SW480 (cell line): ENCODE measurements around the gene LRRC1.

ENCODE experiments used
- DNase-seq: peaks from one replicate; pipeline ENCODE4 v3.0.0-alpha.2; 2016; ENCODE audit warnings: low spot score

The LRRC1 gene

DNA sequence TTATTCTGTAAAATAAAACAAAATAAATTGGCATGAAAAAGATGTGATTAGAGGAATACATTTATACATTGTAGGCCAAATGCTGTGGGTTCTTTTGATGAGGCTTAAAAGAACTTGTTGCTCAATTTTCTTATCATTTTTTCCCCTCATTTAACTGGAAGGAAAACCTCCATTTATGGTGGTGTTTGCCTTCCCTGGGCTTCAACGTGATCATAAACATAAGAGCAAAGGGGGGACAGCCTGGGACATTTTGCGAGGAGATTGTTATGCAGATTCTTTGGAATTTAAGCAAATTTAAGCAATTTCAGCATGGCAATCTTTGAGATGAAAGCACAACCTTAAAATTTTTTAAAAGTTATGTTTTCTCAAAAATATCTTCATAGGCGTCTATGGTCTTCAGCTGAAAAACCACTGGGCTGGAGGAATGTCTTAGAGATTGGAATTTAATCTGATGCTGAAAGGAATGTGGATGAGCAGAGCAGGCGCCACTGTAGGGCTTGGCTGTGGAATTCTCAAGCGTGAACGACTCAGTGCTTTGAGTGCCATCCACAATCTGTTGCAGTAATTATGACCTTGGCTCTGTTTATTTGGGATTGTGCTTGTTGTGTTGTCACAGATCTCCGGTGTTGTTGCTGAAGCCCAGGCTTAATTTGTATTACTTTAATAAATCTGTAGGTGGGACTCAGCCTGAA is 167.0 kb downstream of the LRRC1 start:
- no peak for DNase-seq

DNA sequence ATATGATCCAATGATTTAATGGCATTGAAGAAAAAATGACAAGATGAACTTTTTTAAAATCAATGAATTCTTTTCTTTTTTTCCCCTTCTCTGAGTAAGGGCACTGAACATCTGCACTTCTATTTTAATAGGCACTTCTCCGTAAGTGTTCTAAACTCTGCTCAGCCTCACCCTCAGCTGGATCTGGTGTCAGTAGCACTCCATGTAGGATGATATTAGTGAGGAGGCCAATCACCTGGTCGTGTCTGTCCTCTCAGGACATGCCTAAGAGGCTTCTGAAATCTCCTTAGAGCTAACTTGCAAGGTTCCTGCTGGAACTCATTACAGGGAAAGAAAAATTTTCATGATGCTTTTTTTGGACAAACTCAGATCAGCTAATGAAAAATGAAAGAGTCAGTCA is 167.8 kb downstream of the LRRC1 start:
- DNase-seq, result no peak

DNA sequence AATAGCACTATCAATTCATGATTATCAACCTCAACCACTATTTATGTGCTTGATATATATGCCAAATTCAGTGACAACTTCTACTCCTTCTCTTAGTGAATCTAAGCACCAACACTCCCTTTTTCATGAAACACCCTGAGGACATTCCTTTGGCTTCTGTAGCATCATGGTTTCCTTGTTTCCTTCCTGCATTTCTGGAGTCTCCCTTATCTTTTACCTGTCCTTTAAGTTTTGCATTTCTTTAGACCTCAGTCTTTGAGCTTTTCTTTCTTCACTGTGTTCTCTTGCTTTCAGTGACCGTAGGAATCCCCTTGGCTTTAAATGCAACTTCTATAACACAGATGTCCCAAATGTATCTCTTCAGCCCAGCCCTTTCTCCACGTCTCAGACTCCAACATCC is 172.6 kb downstream of the LRRC1 start:
- DNase-seq, result no peak
